ENCODE data around the gene GALNT14.

The GALNT14 gene

GRCh38 chr2:31003749-31004148 lies 134.5 kb downstream of the GALNT14 start:
- no peak for DNase-seq

GRCh38 chr2:31002537-31003150 lies 135.6 kb downstream of the GALNT14 start:
- no peak for DNase-seq

GRCh38 chr2:31000970-31001369 lies 137.3 kb downstream of the GALNT14 start:
- DNase-seq: no peak

GRCh38 chr2:30998672-30999071 lies 139.6 kb downstream of the GALNT14 start:
- DNase-seq: no peak

GRCh38 chr2:30997979-30998378 lies 140.3 kb downstream of the GALNT14 start:
- DNase-seq: no peak

GRCh38 chr2:30994227-30995056 lies 143.8 kb downstream of the GALNT14 start:
- no peak for DNase-seq

- DNase-seq: no peak
Observed at GRCh38 chr2:30992781-30993180, 145.5 kb downstream of the GALNT14 start.

- DNase-seq: no peak
Observed at GRCh38 chr2:30990671-30991070, 147.6 kb downstream of the GALNT14 start.

GRCh38 chr2:30990176-30990575 lies 148.1 kb downstream of the GALNT14 start:
- no peak for DNase-seq

- no peak for DNase-seq
Observed at GRCh38 chr2:30989746-30990145, 148.5 kb downstream of the GALNT14 start.

GRCh38 chr2:30987566-30987965 lies 150.7 kb downstream of the GALNT14 start:
- DNase-seq: no peak

- no peak for DNase-seq
Observed at GRCh38 chr2:30986231-30986580, 152.0 kb downstream of the GALNT14 start.

- no peak for DNase-seq
Observed at GRCh38 chr2:30985493-30986230, 152.6 kb downstream of the GALNT14 start.

- DNase-seq: no peak
Observed at GRCh38 chr2:30984148-30984547, 154.1 kb downstream of the GALNT14 start.

GRCh38 chr2:30981510-30981909 lies 156.7 kb downstream of the GALNT14 start:
- DNase-seq: no peak

GRCh38 chr2:30981096-30981495 lies 157.1 kb downstream of the GALNT14 start:
- no peak for DNase-seq

- no peak for DNase-seq
Observed at GRCh38 chr2:30979822-30980245, 158.4 kb downstream of the GALNT14 start.

- DNase-seq: no peak
Observed at GRCh38 chr2:30978854-30979253, 159.4 kb downstream of the GALNT14 start.

GRCh38 chr2:30978044-30978443 lies 160.2 kb downstream of the GALNT14 start:
- DNase-seq: no peak

GRCh38 chr2:30975156-30975555 lies 163.1 kb downstream of the GALNT14 start:
- DNase-seq: no peak

- DNase-seq: no peak
Observed at GRCh38 chr2:30974554-30974953, 163.7 kb downstream of the GALNT14 start.

GRCh38 chr2:30974092-30974491 lies 164.1 kb downstream of the GALNT14 start:
- peak; percentile 35 for DNase-seq

- no peak for DNase-seq
Observed at GRCh38 chr2:30971231-30972025, 166.8 kb downstream of the GALNT14 start.
